ENCODE results near the gene PCDHB11.
"Not testable (repeated sequence)": the region's sequence is repeated elsewhere in the genome, so short reads cannot be mapped to it uniquely, and the experiment has no call there.

DNA sequence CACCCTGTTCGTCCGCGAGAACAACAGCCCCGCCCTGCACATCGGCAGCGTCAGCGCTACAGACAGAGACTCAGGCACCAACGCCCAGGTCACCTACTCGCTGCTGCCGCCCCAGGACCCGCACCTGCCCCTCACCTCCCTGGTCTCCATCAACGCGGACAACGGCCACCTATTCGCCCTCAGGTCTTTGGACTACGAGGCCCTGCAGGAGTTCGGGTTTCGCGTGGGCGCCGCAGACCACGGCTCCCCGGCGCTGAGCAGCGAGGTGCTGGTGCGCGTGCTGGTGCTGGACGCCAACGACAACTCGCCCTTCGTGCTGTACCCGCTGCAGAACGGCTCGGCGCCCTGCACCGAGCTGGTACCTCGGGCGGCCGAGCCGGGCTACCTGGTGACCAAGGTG is 36.5 kb downstream of the PCDHB11 start:
- TF ChIP-seq, protein P1, sequence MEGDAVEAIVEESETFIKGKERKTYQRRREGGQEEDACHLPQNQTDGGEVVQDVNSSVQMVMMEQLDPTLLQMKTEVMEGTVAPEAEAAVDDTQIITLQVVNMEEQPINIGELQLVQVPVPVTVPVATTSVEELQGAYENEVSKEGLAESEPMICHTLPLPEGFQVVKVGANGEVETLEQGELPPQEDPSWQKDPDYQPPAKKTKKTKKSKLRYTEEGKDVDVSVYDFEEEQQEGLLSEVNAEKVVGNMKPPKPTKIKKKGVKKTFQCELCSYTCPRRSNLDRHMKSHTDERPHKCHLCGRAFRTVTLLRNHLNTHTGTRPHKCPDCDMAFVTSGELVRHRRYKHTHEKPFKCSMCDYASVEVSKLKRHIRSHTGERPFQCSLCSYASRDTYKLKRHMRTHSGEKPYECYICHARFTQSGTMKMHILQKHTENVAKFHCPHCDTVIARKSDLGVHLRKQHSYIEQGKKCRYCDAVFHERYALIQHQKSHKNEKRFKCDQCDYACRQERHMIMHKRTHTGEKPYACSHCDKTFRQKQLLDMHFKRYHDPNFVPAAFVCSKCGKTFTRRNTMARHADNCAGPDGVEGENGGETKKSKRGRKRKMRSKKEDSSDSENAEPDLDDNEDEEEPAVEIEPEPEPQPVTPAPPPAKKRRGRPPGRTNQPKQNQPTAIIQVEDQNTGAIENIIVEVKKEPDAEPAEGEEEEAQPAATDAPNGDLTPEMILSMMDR (IDR thresholded peaks at IDR 0.05 in 4 of 5, conservative IDR thresholded peaks at IDR 0.05 in 1 of 5): not testable (repeated sequence)
- not testable (repeated sequence) for TF ChIP-seq POLR2A (IDR thresholded peaks at IDR 0.05)

All from gastrocnemius medialis (tissue), 4 donors.